GM19351 (cell line): ENCODE results near the gene TCL1B.

ENCODE experiments used
- ATAC-seq: cut with Tn5 transposase; IDR thresholded peaks from one replicate; pipeline ENCODE4 v1.9.1; 2021; ENCODE audit warnings: mild to moderate bottlenecking, moderate library complexity; ENCODE audit not compliant: unreplicated experiment

The TCL1B gene, protein sequence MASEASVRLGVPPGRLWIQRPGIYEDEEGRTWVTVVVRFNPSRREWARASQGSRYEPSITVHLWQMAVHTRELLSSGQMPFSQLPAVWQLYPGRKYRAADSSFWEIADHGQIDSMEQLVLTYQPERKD

DNA sequence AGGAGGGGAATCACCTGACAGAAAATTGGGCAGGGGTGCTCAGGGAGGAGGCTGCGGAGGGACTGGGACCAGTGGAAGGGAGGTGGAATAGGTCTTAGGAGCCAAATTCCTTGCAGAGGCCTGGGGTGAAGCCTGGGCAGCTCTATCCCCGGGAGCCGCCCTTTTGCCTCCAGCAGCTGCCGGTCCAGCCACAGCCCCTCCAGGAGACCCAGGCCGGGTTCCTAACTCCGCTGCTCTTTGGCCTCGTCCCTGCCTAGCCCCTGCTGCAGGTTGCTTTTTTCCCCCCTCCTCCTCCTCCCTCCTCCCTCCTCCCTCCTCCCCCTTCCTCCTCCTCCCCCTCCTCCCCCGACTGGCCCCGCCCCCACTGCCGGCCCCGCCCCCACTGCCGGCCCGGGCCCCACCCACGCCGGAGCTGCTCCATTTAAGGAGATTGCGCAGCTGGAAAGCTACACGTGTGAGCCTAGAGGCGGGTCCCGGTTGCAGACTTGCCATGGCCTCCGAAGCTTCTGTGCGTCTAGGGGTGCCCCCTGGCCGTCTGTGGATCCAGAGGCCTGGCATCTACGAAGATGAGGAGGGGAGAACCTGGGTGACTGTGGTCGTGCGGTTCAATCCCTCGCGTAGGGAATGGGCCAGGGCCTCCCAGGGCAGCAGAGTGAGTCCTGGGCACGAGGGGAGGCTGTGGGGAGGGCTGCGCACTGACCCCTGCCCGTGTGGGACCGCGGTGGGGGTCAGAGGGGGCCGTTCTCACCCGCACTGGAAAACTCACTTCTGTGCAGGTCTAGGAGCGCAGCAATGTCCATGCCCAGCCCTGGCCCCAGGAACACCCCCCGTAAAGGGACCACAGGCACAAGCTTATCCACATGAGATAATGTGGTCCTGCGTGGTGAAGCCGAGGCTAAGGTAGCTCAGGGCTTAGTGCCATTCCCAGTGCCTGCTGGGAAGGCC, at the start of gene TCL1B:
TCL1B (plus strand) TSS at position 449 of the 945 bp plus-strand sequence; CDS start at position 491, 42 bp downstream.
- no peak for ATAC-seq

- no peak for ATAC-seq
Measured at GRCh38 chr14:95644981-95645380, 41.2 kb upstream of the TCL1B start.

GRCh38 chr14:95645389-95645996, 40.7 kb upstream of the TCL1B start:
- ATAC-seq: no peak

DNA sequence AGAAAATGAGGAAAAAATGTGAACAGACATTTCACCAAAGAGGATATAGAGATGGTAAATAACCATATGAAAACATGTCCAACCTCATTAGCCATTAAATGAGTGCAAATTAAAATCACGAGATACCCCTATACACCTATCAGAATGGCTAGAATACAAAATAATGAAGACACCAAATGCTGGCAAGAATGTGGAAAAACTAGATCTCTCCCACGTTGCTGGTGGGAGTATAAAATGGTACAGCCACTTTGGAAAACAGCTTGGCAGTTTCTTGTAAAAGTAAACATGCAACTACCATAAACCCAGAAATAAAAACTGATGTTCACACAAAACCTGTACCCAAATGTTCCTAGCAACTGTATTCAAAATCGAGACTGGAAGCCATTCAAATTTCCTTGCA, 38.3 kb upstream of the TCL1B start:
- ATAC-seq: no peak

GRCh38 chr14:95649230-95649629, 37.0 kb upstream of the TCL1B start:
- ATAC-seq: no peak

GRCh38 chr14:95651028-95651427, 35.2 kb upstream of the TCL1B start:
- ATAC-seq: no peak

GRCh38 chr14:95651821-95652583, 34.2 kb upstream of the TCL1B start:
- ATAC-seq: no peak

GRCh38 chr14:95652690-95653089, 33.5 kb upstream of the TCL1B start:
- ATAC-seq: no peak

DNA sequence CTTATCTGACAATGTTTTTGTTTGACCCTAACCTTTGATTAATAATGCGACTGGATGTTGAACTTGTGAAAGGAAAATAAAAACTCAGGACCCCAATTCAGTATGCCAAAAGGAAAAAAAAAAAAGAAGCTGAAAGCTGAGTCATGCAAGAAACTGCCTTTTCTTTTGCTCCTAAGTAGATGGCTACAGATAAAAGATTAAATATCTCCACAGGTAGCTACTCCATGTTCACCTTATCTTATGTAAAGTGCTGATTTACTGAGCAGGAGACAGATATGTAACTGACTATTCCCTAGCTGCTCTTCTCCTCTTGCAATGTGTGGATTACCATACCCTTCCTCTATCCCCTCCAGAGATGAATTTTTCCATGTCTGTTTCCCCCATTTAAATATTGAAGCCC, 30.8 kb upstream of the TCL1B start:
- ATAC-seq: no peak

GRCh38 chr14:95656634-95657033, 29.6 kb upstream of the TCL1B start:
- no peak for ATAC-seq

GRCh38 chr14:95657454-95657853, 28.8 kb upstream of the TCL1B start:
- ATAC-seq: no peak

- ATAC-seq: no peak
Measured at GRCh38 chr14:95659293-95659989, 26.8 kb upstream of the TCL1B start.

- no peak for ATAC-seq
Measured at GRCh38 chr14:95659990-95660385, 26.2 kb upstream of the TCL1B start.

GRCh38 chr14:95660651-95661515, 25.3 kb upstream of the TCL1B start:
- ATAC-seq: no peak

DNA sequence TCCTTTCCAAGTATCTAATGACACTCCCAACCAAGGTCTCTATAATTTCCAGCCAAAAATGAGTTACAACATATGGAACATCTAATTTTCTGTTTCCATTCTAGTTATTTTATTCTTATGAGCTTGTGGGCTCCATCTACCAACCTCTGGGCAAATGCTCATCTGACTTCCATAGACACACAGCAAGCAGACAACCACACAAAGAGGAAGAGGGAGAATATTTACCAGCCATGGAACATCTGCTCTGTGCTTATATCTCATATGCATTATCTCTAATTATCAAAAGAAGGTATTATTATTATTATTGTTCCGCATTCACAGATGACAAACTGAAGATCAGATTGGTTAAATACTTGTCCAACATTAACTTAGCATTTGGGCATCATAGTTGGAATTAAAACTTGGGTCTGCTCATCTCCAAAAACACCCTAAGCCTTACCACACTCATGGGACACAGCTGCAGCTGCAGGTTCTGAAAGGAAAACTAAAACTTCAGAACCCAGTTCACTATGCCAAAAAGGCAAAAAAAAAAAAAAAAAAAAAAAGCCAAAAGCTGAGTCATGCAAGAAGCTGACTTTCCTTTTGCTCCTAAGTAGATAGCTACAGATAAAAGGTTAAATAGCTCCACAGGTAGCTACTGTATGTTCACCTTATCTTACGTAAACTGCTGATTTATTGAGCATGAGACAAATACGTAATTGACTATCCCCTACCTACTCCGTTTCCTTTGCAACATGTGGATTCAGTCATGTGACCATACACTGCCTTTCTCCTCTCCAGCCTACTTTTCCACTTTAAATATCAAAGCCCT, 23.6 kb upstream of the TCL1B start:
- ATAC-seq: peak; percentile 35

DNA sequence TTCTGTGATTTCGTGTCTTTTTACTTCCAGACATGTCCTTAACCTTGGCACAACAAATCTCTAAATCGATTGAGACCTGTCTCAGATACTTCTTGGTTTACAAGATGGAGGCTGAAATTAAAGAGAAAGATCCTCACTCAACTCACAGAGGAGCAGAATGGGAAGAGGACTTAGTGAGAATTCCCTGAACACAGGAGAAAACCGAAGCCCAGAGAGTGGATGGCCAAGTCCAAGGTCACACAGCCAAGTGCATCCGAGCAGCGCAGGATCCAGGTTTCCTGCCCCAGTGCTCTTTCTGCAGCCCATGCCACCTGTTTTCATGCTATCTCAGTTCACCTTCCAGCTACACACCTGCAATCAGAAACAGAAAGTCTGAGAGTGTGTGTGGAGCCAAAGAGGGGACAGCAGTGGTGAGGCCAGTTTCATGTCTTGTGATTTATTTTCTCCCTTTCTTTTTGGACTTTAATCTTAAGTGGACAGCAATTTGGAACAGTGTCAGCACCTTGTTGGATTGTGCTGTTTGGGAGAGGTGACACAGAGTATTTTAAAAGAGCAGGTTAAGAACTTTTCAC, 22.9 kb upstream of the TCL1B start:
- peak; percentile 29 for ATAC-seq

DNA sequence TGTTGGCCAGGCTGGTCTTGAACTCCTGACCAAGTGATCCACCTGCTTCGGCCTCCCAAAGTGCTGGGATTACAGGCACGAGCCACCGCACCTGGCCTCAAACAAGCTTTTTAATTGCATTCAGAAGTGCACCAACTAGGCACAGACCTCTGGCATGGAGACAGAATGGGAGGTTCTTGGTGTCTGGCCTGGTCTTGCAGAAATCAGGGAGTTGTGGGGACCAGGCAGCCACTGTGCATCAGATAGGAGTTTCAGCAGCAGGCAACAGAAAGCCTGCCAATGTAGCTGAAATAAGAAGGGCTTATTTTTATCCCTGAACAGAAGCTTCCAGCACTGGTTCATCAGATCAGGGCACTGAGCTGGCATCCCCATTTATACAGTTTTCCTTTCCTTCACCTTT, 22.2 kb upstream of the TCL1B start:
- ATAC-seq: no peak

DNA sequence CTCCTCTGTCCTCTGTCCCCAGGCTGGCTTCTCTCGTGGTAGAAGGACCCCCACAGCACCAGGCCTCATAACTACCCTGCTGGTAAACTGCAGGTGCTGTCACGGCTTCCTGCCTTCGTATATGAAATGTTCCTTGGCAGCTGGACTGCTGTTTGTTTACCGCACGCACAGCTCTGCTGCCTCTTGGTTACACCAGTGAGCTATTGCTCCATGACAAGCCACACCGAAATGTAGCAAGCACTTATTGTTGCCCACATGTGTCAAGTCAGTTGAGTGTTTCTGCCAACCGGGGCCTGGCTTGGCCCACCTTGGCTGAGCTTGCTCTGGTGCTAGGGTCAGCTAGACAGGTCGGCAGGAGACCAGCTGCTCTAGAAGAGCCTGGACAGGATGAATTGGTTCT, 21.7 kb upstream of the TCL1B start:
- ATAC-seq: peak; percentile 21
